ENCODE results near the gene ACOT8.
A peak's percentile ranks its signal among the peaks of the same experiment; 100 is the strongest.

DNA sequence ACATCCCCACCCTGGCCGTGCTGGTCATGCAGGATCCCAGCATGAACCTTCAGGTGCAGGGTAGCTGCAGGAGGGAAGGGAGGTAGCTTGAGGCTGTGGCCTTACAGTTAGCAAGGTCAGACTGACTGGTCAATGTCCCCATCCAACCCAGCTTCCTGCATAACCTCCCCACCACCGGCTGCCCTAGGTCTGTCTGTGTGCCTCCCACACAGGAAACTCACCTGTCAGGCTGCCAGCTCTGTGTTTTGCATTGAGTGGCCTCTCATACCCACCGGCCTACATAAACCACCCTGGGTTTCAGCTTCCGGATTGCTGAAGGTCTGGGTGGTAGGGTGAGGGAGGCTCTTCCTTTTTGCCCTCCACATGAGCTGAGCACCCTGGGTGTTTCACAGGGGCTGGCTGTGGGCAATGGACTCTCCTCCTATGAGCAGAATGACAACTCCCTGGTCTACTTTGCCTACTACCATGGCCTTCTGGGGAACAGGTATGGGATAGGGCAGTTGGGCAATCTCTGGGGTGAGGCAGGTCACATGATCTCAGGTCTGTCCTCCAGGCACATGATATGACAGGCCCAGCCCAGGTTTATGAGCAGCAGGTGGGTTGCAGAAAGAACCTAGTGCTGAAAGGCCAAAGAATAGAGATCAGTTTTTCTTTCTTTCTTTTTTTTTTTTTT lies 35.8 kb upstream of the ACOT8 start:
- TF ChIP-seq, protein P1, sequence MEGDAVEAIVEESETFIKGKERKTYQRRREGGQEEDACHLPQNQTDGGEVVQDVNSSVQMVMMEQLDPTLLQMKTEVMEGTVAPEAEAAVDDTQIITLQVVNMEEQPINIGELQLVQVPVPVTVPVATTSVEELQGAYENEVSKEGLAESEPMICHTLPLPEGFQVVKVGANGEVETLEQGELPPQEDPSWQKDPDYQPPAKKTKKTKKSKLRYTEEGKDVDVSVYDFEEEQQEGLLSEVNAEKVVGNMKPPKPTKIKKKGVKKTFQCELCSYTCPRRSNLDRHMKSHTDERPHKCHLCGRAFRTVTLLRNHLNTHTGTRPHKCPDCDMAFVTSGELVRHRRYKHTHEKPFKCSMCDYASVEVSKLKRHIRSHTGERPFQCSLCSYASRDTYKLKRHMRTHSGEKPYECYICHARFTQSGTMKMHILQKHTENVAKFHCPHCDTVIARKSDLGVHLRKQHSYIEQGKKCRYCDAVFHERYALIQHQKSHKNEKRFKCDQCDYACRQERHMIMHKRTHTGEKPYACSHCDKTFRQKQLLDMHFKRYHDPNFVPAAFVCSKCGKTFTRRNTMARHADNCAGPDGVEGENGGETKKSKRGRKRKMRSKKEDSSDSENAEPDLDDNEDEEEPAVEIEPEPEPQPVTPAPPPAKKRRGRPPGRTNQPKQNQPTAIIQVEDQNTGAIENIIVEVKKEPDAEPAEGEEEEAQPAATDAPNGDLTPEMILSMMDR (IDR thresholded peaks at IDR 0.05 in 8 of 11, conservative IDR thresholded peaks at IDR 0.05 in 3 of 11) = no peak
- TF ChIP-seq POLR2A (IDR thresholded peaks at IDR 0.05) (no peak), POLR2AphosphoS5 (IDR thresholded peaks at IDR 0.05) (peak in 2 of 3 donors; percentile 34 to 68)

Data from spleen (tissue), 7 donors.